ENCODE data around the gene TCP10L. TPM values are rescaled to one million over a fixed set of nuclear protein-coding genes. Genes with fewer than 3 reads are reported as not detected.
"Not testable (repeated sequence)": the region's sequence is repeated elsewhere in the genome, so short reads cannot be mapped to it uniquely, and the experiment has no call there.

Gene TCP10L, protein sequence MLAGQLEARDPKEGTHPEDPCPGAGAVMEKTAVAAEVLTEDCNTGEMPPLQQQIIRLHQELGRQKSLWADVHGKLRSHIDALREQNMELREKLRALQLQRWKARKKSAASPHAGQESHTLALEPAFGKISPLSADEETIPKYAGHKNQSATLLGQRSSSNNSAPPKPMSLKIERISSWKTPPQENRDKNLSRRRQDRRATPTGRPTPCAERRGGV
- polyA plus RNA-seq (ENCODE audit: insufficient read depth in 1 of 5, insufficient read length in 5 of 5, low replicate concordance in 1 of 5): under 1 TPM; 0.43 to 0.96 (median 0.64) TPM
- long read RNA-seq, donor 1: 0 reads
- long read RNA-seq, donor 2: 0 reads
- long read RNA-seq, donor 3: 0 reads
- long read RNA-seq, donor 4: 0 reads
- long read RNA-seq, donor 5: 0 reads
- long read RNA-seq, donor 6: 0 reads
- long read RNA-seq, donor 7: 0 reads
- long read RNA-seq, donor 8: 0 reads

DNA sequence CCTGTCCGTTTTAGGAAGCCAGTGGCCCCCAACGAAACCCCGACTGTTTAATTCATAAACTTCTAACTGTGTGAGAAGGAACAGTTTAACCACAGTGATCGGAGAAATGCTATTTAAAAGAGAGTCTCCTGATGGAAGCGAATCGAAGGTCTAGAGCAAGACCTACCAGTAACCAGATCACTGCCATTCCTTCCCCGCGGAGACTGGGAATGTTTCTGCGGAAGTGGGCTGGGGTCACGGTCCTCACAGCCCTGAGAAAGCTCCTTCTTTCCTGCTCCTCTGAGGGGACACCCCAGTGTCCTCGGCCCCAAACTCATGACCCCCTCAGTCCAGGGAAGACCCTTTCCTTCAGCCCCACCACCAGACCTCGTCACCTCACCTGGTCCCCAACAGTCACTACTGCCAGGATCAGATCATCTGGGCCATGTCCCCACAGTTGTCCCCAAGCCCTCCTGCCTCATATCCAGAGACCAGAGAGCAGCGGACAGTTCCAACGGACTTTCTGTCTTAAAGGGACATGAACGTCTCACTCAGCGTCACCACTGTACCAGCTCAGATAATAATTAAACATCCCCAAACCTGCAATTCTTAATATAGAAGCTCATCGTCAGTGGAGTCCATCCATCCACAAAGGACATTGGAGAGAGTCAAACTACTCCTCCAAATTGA, at the start of gene TCP10L:
TCP10L (minus strand) TSS at position 482 of the 669 bp plus-strand sequence. CDS start 1,219 bp downstream, outside the sequence.
- no peak for DNase-seq

DNA sequence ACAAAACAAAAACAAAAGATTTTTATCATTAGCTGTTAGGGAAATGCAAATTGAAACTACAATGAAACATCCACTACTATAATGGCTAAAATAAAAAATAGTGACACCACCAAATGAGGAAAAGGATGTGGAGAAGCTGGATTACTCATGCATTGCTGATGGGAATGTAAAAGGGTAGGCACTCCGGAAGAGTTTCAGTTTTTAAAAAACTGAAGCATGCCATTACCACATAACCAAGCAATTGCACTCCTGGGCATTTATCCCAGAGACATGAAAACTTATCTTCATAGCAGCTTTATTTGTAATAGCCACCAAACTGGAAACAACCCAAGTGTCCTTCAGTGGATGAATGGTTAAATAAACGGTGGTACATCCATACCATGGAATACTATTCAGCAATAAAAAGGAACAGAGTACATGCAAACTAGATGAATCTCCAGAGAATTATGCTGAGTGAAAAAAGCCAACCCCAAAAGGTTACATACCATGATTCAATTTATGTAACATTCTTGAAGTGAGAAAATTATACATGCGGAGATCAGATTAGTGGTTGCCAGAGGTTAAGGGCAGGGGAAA, 41.4 kb upstream of the TCP10L start:
- no peak for DNase-seq

DNA sequence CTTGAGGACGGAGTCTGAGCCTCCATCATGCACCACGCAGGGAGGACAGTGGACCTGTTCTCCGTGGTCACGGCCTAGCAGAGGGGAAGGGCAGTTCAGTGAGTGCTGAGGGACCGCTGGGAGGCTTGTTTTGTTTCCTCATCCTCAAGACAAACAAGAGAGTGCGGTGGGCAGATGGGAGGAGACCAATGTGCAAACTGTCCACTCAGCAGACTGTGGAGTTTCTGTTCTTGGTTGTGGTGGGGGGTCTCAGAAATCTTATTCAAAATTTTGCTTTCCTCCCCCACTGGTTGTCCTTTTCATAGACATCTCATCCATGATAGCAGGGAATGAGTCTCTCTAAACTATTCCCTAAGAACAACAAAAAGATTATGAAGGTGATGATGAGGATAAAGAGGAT, 32.9 kb upstream of the TCP10L start:
- DNase-seq: not testable (repeated sequence)

DNA sequence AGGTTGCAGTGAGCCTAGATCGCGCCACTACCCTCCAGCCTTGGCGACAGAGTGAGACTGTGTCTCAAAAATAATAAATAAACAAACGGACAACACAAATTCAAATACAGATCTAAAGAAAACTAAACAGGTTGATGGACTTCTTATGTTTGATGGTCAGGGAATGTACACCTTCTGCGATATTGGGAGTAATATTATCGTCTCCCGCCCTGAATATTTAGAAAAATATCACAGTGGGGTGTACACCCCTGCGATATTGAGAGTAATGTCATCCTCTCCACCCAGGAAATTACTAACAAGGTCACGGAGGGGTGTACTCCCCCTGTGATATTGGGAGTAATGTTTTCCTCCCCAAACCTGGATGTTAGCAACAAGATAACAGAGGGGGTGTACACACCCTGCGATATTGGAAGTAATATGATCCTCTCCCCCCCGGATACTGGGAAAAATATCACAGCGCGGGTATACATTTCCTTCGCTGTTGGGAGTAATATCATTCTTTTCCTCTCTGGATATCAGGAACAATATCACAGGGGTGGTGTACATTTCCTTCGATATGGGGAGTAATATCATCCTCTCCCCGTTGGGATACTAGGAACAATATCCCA, 28.2 kb upstream of the TCP10L start:
- no peak for DNase-seq

DNA sequence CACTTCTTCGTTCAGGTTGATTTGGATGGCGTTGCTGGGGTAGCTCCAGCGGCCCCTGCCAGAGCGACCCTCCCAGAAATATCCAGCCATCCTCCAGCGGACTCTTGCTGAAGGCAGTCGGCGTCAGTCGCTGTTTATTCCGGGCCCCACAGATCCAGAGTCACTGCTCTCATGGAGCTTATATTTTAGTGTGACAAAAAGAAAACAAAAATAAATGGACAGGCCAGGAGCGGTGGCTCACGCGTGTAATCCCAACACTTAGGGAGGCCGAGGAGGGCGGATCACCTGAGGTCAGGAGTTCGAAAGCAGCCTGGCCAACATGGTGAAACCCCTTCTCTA, 27.6 kb upstream of the TCP10L start:
- no peak for DNase-seq

DNA sequence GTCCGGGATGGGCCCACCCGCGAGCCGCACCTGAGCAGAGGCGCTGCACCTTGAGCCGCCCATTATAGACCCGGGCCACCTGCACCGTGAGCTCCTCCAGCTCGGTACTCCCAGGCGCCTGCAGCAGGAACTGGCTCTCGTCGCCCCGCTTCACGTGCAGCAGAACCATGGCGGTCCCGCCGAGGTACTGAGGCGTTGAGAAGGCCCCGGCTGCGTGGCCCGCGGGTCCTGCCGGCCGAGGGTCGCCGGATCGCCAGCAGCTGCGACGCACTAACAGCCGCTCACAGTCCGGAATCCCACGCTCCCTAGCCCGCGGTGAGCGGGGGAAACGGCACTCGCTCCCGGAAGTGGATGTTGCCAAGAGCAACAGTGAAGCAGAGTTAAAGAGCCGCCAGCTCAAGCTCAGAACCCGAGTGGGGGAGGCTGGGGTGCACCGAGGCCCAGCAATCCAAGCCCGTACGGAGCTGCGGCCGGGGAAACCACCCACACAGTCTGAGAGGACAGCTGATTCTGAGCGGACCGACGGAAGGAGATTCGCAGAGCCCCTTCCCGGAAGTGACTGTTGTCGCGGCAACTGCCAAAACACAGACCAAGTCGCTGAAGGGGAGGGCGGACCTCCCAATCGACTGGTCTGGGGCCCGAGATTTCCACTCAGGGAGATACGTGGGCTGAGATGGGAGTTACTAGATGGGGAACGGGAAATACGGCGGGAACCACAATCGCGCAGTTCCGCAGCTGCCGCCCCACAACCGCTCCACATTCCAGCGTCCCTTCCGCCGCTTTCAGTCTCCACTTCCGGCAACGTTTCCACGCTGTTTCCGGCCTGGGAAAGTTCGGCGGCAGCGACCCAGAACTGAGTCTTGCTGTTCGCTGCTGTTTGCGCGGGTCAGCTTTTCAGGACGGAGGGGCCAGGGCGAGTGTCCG, 27.0 kb upstream of the TCP10L start, which contains the start of gene CFAP298:
CFAP298 (minus strand) TSS at position 303 of the 924 bp plus-strand sequence; CDS start at position 169, 134 bp downstream.
- peak; percentile 94 to 95 for DNase-seq

DNA sequence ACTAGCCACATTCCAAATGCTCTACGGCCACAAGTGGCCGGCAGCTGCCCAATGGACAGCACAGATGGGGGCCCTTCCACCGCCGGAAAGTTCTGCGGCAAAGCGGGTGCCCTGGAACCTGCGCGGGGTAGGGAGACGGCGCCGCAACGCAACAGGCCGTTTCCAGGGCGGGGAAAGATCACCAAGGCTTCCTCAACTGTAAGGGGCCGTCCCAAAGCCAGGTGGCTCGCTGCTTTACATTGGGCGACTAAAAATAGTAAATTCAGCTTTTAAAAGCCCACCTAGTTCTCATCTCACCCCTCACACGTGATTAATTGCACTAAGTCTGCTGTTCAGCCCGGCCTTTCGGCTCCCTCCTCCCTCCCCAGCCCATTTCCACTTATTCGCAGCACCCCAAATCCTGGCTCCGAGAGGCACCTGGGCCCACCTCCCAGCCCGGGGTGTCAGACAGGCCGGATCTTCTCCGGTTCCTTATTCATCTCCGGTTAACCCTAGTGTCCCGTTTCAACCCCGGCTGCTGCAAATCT, 26.2 kb upstream of the TCP10L start:
- peak in 1 of 2 donors; percentile 4 for DNase-seq

DNA sequence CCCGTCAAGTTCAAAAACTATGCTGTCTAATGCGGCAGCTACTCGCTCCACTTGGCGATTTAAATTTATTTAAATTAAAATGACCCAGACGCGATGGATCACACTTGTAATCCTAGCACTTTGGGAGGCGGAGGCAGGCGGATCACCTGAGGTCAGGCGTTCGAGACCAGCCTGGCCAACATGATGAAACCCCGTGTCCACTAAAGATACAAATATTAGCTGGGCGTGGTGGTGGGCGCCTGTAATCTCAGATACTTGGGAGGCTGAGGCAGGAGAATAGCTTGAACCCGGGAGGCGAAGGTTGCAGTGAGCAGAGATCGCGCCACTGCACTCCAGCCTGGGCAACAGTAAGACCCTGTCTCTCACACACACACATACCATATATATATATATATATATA, 25.6 kb upstream of the TCP10L start:
- not testable (repeated sequence) for DNase-seq

DNA sequence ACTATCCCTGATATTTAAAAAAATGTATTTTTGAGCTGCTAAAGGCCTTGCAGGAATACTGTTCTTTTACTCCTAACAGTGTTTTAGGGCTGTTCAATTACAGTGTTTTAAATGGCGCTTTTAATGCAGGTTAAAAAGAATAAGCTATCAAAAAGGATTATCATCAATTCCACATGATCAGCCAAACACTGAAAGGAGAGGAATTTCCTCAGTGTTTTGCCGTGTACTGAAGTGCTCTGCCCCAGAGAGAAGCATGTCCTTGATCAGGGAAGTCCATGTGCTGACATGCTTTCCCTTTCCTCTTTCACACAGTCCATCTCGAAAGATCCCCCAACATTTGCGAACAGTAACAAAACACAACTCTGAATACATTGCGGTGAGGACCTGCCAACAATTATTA, 23.5 kb upstream of the TCP10L start:
- no peak for DNase-seq

DNA sequence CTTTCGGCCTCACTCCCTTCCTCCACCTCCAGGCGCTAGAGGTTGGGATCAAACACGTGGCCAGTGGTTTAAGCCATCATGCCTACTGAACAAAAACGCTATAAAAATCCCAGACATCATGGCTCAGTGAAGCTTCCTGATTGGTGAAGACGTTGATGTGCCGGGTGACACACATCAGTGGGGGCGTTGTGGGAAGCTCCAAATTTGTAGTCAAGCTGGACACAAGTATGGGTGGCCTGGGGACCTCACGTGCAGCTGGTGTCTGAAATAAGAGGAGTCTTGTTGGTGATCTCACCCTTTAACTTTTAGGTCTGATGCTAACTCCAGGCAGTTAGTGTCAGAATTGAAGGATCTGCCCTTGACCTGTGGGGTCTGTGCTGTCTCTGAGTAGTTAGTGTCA, 20.1 kb upstream of the TCP10L start:
- DNase-seq: no peak

DNA sequence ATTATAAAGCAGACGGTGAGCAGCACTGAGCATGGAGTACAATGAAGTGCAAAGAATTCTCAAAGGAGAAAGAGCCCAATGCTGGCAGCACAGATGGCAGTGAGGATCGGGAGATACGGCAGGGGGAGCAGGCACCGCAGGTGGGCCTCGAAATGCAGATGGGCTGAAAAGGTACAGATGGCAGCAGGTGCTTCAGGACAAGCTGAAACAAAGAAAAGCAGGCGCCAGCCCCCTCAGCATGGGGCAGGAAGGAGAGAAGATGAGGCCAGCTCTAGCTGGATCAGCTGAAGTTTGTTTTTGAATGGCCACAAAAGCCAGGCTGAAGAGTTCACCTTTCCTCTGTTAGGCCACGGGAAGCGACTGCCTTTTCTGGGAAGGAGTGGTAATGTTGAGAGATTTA, 19.1 kb upstream of the TCP10L start:
- DNase-seq: no peak

DNA sequence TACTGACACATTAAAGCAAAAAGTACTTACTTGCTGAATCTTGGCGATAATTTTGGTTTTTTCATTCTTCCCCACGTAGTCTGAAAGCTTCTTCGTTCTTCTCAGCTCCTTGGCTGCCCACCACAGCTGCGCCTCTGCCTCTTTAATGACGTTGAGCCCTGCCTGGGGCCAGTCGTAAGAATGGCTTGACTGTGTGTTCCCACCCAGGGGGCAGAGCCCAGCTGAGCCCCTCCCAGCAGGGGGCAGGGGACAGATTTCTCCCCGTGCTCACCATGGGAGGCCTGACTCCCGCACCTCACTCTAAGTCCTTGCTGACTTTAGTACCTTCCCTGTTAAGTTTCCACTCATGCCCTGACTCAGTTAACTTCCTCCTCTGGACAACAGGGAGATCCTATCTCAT, 17.8 kb upstream of the TCP10L start:
- no peak for DNase-seq

DNA sequence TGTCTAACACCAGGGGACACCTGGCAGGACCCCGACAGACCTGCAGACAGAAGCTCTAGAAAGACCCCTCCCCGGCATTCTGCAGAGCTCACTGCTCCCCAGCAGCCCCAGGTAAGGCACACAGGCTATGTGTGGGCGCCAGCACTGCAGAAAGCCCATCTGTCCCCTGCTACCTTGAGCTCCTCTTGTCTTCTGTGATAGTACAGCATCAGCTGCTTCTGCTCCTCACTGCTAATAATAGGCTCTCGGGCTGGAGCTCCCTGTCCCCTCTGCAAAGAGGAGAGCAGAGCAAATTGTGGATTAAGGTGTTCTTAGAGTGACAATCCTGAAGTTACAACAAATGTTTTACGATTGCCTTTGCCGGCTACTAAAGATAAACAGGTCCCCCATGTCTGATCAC, 16.8 kb upstream of the TCP10L start:
- DNase-seq: no peak

DNA sequence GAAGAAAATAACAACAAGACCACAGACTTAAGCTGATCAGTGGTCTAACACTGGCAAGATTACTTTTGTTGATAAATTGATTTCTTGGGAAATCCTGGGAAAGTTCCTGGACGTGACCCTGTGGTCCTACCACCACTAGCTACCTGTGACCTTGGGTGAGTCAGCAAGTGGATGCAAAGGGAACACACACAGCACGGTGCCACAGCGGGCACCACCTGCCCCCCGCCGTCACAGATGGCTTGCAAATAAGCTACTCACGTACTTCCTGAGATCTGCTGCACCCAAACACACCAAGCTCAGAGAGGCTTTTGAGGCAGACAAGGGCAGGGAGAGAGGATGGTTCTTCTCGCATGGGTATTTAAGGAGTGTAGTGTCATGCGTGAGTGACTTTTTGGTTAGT, 14.2 kb upstream of the TCP10L start:
- no peak for DNase-seq

DNA sequence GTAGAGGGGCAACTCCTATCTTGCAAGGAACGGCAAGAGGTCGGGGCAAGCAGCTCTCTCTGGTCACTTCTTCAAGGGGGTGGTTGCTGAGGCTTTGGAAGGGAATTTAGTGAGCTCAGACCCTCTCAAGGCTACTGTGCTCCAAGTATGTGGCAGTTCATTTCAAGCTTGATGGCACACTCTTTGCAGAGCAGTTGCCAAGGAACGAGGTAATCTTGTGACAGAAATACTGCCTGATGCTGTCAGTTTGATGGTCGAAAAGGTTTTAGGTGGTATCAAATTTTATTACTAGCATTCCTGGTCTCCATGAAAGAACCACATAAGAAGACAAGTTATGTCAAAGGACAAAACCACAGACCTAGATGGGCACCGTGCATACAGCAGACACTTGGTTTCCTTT, 13.8 kb upstream of the TCP10L start:
- DNase-seq: no peak

DNA sequence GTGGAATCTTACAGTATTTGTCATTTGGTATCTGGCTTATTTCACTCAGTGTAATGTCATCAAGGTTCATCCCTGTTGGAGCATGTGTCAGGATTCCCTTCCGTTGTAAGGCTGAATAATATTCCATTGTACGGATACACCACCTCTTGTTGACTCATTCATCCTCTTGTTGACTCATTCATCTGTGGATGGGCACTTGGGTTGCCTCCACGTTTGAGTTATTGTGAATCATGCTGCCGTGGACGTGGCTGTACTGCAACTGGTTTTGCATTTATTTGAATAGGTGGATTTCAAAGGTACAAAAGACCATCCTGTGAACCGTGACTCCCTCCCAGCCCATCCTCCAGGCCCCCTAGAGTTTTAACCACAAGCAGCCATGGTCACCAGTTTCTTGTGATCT, 11.9 kb upstream of the TCP10L start:
- no peak for DNase-seq

DNA sequence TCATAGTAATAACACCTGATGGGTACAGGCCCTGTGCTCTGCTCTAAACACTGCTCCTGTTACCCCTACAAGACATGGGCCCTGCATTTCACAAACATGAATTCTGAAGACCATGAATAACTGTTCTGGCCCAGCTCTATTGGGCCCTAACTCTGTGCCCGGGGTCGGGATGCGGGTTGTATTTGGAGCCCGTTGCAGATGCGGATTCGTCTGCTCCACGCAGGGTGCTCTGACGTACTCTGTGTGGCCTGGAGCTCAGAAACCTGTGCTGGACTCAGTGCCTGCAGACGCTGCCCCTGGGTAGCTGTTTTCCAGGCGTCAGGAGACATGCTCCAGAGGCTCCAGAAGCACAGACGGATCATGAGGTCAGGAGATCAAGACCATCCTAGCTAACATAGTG, 10.1 kb upstream of the TCP10L start:
- no peak for DNase-seq

DNA sequence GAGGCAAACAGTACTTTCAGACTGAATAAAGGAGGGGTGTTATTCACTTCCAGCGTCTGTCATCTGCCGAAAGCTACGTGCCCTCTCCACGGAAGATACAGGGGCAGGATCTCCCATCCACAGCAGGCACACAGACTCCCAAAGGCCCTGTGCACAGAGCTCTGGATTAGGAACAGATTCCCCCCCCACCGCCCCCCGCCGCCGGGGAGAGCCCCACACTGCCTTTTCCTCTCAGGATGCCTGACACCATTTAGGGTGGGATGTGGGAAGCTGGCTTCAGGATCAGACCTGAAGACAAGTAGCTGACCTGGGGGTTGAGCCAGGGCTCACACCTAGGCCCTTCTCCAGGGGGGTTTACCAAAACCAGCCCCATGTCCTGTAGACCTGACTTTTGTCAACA, 8.4 kb upstream of the TCP10L start:
- no peak for DNase-seq

DNA sequence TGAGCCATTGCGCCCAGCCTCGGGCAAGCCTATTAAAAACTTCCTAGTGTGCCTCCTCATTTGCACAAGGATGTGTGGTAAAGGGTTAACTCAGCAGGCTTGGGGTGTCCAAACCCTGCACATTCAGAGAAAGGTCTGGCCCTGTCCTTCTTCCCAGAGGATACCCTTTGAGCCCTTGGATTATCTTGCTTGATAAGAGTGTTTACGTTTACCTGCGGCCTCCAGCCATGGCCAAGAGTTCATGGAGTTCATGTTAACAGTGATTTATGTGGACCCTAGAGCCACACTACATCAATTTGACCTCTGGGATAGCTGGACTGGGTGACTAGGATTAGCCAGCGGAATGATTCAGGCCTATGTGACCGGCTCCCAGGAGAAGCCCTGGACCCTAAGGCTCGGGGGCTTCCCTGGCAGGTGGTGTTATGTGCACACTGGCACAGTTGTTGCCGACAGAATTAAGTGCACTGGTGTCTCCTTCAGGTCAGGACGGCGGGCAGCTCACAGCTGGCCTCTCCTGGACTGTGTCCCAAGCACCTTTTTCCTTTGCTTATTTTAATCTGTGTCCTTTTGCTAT, 7.7 kb upstream of the TCP10L start:
- no peak for DNase-seq

DNA sequence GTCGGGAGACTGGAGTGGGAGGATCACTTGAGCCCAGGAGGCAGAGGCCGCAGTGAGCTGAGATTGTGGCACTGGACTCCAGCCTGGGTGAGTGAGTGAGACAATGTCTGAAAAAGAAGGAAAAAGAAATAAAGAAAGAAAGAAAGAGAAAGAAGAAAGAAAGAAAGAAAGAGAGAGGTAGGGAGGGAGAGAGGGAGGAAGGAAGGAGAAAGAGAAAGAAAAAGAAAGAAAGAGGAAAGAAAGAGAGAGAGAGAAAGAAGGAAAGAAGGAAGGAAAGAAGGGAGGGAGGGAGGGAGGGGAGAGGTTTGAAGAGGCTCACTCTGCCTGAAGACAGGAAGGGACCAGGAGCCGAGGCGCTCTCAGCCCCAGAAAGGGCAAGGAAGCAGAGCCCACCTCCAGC, 4.8 kb upstream of the TCP10L start:
- no peak for DNase-seq

DNA sequence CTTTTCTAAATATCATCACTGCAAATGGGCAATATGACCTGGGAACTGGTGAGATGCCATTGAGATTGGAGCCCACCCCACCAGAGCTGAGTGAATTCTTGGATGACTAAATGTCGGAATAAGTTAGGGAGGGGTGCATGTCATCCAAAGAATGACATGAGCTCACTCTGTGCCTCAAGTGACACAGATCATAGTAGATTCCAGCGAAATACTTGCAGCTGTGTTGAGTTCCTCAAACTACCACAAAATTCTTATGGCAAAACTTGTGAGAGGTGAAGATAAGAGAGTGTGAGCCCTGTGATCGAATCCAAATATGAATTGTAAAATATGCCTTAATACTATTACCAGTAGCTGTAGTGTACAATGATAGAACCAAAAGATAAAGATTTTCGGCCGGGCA, 2.3 kb upstream of the TCP10L start:
- no peak for DNase-seq

Data from right lung (tissue), 10 donors.